Gastrocnemius medialis (tissue), 4 donors: ENCODE data around the gene BMP2K. TPM values are rescaled to one million over a fixed set of nuclear protein-coding genes. Genes with fewer than 3 reads are reported as not detected.

Source experiments
- ATAC-seq, 2 donors: fragments of 150-250 bp; one replicate each; pipeline ENCODE4 v1.9.1; 2016
- DNase-seq, 2 donors: peaks; one replicate each; pipeline ENCODE4 v3.0.0-alpha.2; 2019
- H3K27ac ChIP-seq, 4 donors: fragments of 200-600 bp; sonication (generic); 1 replicate in 1 of 4; 2 replicates in 3 of 4; pipeline ENCODE4 v1.5.1; 2016 to 2018; ENCODE audit warnings: mild to moderate bottlenecking in 2 of 4, moderate library complexity in 1 of 4
- H3K27me3 ChIP-seq, 3 donors: fragments of 200-600 bp; sonication (generic) in 2 of 3; 1 replicate in 1 of 3; 2 replicates in 2 of 3; pipeline versions ENCODE4 v1.5.1 to v1.6.0; 2016 to 2019; ENCODE audit warnings: mild to moderate bottlenecking in 1 of 3, moderate library complexity in 1 of 3
- H3K36me3 ChIP-seq, 2 donors: fragments of 200-600 bp; sonication (generic) in 1 of 2; one replicate each; pipeline ENCODE4 v1.5.1; 2017 to 2018
- H3K4me1 ChIP-seq, 2 donors: fragments of 200-600 bp; sonication (generic) in 1 of 2; one replicate each; pipeline ENCODE4 v1.5.1; 2016 to 2017; ENCODE audit warnings: mild to moderate bottlenecking in 2 of 2
- H3K4me3 ChIP-seq, 4 donors: fragments of 200-600 bp; sonication (generic) in 3 of 4; 1 replicate in 1 of 4; 2 replicates in 3 of 4; pipeline ENCODE4 v1.5.1; 2016 to 2019; ENCODE audit warnings: mild to moderate bottlenecking in 2 of 4
- H3K9me3 ChIP-seq, 3 donors: fragments of 200-600 bp; sonication (generic) in 2 of 3; 1 replicate in 1 of 3; 2 replicates in 2 of 3; pipeline ENCODE4 v1.5.1; 2016 to 2019
- CTCF ChIP-seq, 5 experiments: fragments of 450-650 bp in 3 of 5; fragments of 200-600 bp in 2 of 5; sonication (generic) in 2 of 5; IDR thresholded peaks in 4 of 5; conservative IDR thresholded peaks in 1 of 5; 1 replicate in 4 of 5; 2 replicates in 1 of 5; pipeline ENCODE4 v1.5.1; 2016 to 2019; ENCODE audit warnings: antibody characterized with exemption in 5 of 5, mild to moderate bottlenecking in 3 of 5, moderate library complexity in 3 of 5
- POLR2A ChIP-seq, 2 donors: fragments of 450-650 bp; IDR thresholded peaks; one replicate each; pipeline ENCODE4 v1.6.1; 2017; ENCODE audit warnings: antibody characterized with exemption in 2 of 2, mild to moderate bottlenecking in 2 of 2, moderate library complexity in 2 of 2
- in situ Hi-C, 4 donors: fragments of 200-750 bp; cut with MboI; loops; one replicate each; pipeline versions ENCODE4 v1.15.0 to v1.8.0; 2017; ENCODE audit warnings: low sequenced_read_pairs in 4 of 4
- intact Hi-C: fragments of 100-400 bp; cut with DNase I; formaldehyde crosslinking; loops from one replicate; pipeline ENCODE4 v1.15.1; 2023; ENCODE audit warnings: low total_unique reads
- microRNA-seq, 2 donors: library from miRNA; unstranded; fragments of <30 nt; microRNA quantifications; one replicate each; pipeline ENCODE4, GENCODE V29; 2016; ENCODE audit warnings: borderline replicate concordance in 2 of 2
- total RNA-seq, 4 donors: library from RNA; depleted of rRNA; stranded (reverse); fragments of >200 nt; gene quantifications; one replicate each; pipeline versions ENCODE4 v1.1.0 to v1.2.3, GENCODE V29; 2016

Gene BMP2K
- total RNA-seq, 4 donors from 2014 or later, result 16.6 to 20.4 (median 17.2) TPM

DNA sequence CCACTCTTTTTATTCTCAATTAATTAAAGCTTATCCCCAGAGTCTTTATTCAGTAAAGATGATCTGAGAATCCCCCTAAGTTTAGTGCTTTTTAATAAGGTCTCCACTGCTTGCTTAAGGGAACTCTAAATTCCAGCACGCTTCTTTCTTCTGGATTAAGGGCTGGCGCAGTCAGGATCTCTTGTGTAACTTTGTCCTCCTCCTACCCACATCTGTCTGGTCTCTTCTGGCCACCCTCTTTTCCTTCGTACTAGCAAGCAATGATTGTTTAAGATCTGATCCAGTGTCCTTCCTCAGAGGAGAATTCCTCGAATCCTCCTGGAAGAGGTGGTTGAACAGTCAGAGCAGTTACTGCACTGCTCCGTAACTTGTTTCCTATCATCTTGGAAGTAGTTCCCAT lies 177.1 kb downstream of the BMP2K start:
- ATAC-seq, result peak; percentile 68 to 74
- H3K27ac ChIP-seq, result no peak overlapping the region

DNA sequence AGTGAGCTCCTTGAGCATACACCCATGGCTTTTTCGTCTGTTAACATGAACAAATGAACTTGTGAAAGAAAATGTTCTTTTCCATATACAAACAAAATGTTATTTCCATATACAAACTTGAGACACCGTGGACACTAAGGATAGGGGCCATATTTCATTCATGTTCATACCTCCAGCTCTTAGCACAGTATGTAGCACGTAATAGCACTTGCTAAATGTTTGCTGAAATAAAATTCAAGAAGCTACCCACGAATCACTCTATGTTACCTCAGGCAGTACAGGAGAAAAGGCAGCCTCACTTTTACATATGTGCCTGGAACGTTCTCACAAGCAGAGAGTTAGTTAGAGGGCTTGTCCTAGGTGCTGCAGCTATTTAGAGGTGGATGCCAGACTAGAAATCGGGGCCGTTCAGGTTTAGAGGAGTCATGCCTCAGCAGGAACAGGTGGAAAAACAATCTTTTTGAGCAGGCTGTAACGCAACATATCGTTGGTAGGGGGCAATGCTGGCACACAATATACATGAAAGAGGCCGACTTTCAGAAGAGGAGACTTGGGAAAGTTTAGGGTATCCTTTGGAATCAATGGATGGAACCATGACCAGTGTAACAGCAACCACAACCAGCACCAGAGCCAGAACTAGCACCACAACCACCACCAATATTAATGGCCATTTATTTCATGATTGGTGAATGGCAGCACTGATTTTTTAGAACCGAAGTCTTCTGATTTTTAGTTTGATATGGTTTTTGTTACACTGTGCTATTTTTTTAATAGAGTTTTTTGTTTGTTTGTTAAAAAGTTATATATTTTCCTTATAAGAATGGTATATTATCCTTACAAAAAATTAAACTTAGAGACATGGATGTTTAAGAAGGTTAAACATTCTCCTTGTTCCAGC lies 177.9 kb downstream of the BMP2K start:
- DNase-seq (no peak), ATAC-seq (no peak)
- no peaks in the 10 kb centered on the region for H3K36me3 ChIP-seq
- H3K27ac ChIP-seq, result no peak overlapping the region
- intact Hi-C loops, result loop anchor here (2.0 to 5.0 kb wide), 2 partner anchors 623 to 1261 kb away; no protein-coding TSS in a partner anchor
- in situ Hi-C loops, result loop anchor here (10.0 to 25.0 kb wide), 3 partner anchors 621 to 1261 kb away; no protein-coding TSS in a partner anchor
- H3K27me3 ChIP-seq, result no peaks in the 10 kb centered on the region
- TF ChIP-seq POLR2A (IDR thresholded peaks at IDR 0.05), result no peak
- TF ChIP-seq CTCF (IDR thresholded peaks at IDR 0.05 in 4 of 5, conservative IDR thresholded peaks at IDR 0.05 in 1 of 5), result no peak
- H3K4me1 ChIP-seq, result no peaks in the 10 kb centered on the region
- no peak overlapping the region for H3K4me3 ChIP-seq
- no peaks in the 10 kb centered on the region for H3K9me3 ChIP-seq

More for the DNA sequence above, 177.1 kb downstream of the BMP2K start:
- Histone ChIP-seq H3K4me3 (no peak overlapping the region), H3K27me3 (no peaks in the 10 kb centered on the region), H3K4me1 (no peaks in the 10 kb centered on the region), H3K9me3 (no peaks in the 10 kb centered on the region), H3K36me3 (no peaks in the 10 kb centered on the region)
- TF ChIP-seq POLR2A (IDR thresholded peaks at IDR 0.05) (no peak), CTCF (IDR thresholded peaks at IDR 0.05 in 4 of 5, conservative IDR thresholded peaks at IDR 0.05 in 1 of 5) (no peak)
- DNase-seq, result peak; percentile 19 to 37
- intact Hi-C loops, result loop anchor here (2.0 to 5.0 kb wide), 2 partner anchors 624 to 1262 kb away; no protein-coding TSS in a partner anchor
- in situ Hi-C loops, result loop anchor here (10.0 to 25.0 kb wide), 3 partner anchors 622 to 1262 kb away; no protein-coding TSS in a partner anchor

DNA sequence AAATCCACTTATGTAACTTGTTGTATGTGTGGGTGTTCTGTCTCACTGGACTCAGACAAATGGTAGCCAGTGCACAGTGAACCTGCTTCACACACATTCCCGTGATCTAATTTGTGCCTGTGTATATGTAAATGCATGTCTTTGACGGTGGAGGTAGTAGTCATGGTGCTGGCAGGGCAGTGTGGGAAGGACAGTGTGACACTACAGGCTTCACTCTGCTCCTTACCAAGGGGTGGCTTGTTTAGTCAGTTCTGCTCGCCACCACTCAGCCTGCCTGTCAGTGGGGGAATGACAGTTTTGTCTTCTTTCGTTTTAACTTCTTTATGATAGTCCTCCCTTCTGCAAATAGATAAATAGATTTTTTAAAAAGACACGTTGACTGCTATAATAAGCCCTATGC lies 180.8 kb downstream of the BMP2K start:
- H3K27ac ChIP-seq, result no peak overlapping the region
- peaks cover 0 to 2% of the 10 kb centered on the region in 2 donors for H3K4me1 ChIP-seq
- intact Hi-C loops (no loop called here), in situ Hi-C loops (loop anchor here (10.0 to 25.0 kb wide), 3 partner anchors 618 to 1258 kb away; no protein-coding TSS in a partner anchor)
- H3K9me3 ChIP-seq, result no peaks in the 10 kb centered on the region
- DNase-seq (no peak), ATAC-seq (no peak)
- H3K4me3 ChIP-seq, result no peak overlapping the region
- TF ChIP-seq POLR2A (IDR thresholded peaks at IDR 0.05) (no peak), CTCF (IDR thresholded peaks at IDR 0.05 in 4 of 5, conservative IDR thresholded peaks at IDR 0.05 in 1 of 5) (no peak)
- H3K27me3 ChIP-seq, result no peaks in the 10 kb centered on the region
- H3K36me3 ChIP-seq, result no peaks in the 10 kb centered on the region

- intact Hi-C loops, result no loop called here
- no peaks in the 10 kb centered on the region for H3K27me3 ChIP-seq
- DNase-seq, result no peak
- peaks cover 0 to 9% of the 10 kb centered on the region in 2 donors for H3K4me1 ChIP-seq
- no peaks in the 10 kb centered on the region for H3K9me3 ChIP-seq
- no peaks in the 10 kb centered on the region for H3K36me3 ChIP-seq
- no peak for ATAC-seq
- no peak overlapping the region for H3K27ac ChIP-seq
- TF ChIP-seq CTCF (IDR thresholded peaks at IDR 0.05 in 4 of 5, conservative IDR thresholded peaks at IDR 0.05 in 1 of 5) (no peak), POLR2A (IDR thresholded peaks at IDR 0.05) (no peak)
- in situ Hi-C loops, result loop anchor here in 1 of 4 donors (25.0 kb wide), 1 partner anchor 1251 kb away; no protein-coding TSS in a partner anchor
- no peak overlapping the region for H3K4me3 ChIP-seq
These were observed 184.8 kb downstream of the BMP2K start for GRCh38 chr4:78960926-78961325.

Small RNA genes lying within 50 kb of the gene (microRNA-seq; reads per million reads assigned to microRNA genes)
- 0 reads per million in 2 donors for gene MIR5096

Other genes starting within 250 kb of the BMP2K start
- 10 to 100 TPM; 15.4 to 22.8 (median 17.7) TPM for gene ANXA3, start 224.6 kb upstream of the BMP2K start, total RNA-seq
- 10 to 100 TPM in 2 of 4 donors, 1 to 10 TPM in 2; 4.2 to 12.4 (median 10.6) TPM for gene PAQR3, start 163.1 kb downstream of the BMP2K start, total RNA-seq